Osteoblast (primary cell): Measurements from ENCODE around the gene RASSF5. TPM values are rescaled to one million over a fixed set of nuclear protein-coding genes. Genes with fewer than 3 reads are reported as not detected.

Experiments
- DNase-seq: peaks from one replicate; pipeline ENCODE4 v3.0.0; 2011; ENCODE audit warnings: low spot score, mixed read lengths; ENCODE audit not compliant: insufficient read length; ENCODE audit errors: missing footprints
- H2AFZ ChIP-seq: 2 replicates; pipeline ENCODE4 v1.6.0; 2011; ENCODE audit warnings: mild to moderate bottlenecking, low read length
- H3K27ac ChIP-seq: 2 replicates; pipeline ENCODE4 v1.5.1; 2011; ENCODE audit warnings: mild to moderate bottlenecking, low read depth, low read length, moderate library complexity
- H3K27me3 ChIP-seq: 2 replicates; pipeline ENCODE4 v1.6.0; 2012; ENCODE audit warnings: mild to moderate bottlenecking, control low read depth, inconsistent platforms, low read length, moderate library complexity; ENCODE audit not compliant: insufficient read depth
- H3K36me3 ChIP-seq: 2 replicates; pipeline ENCODE4 v1.5.1; 2011; ENCODE audit warnings: mild to moderate bottlenecking, low read length, control low read depth, moderate library complexity; ENCODE audit not compliant: insufficient read depth
- H3K4me1 ChIP-seq: 2 replicates; pipeline ENCODE4 v1.5.1; 2011; ENCODE audit warnings: mild to moderate bottlenecking, low read length, control low read depth, moderate library complexity; ENCODE audit not compliant: insufficient read depth
- H3K4me2 ChIP-seq: 2 replicates; pipeline ENCODE4 v1.6.0; 2011; ENCODE audit warnings: mild to moderate bottlenecking, low read length; ENCODE audit not compliant: insufficient read depth
- H3K4me3 ChIP-seq: fragments of 200-600 bp; sonication (generic); 3 replicates; pipeline ENCODE4 v1.5.1; 2012; ENCODE audit warnings: mild to moderate bottlenecking, low read length, inconsistent platforms; ENCODE audit not compliant: insufficient read depth
- H3K79me2 ChIP-seq: 2 replicates; pipeline ENCODE4 v1.6.0; 2012; ENCODE audit warnings: mild to moderate bottlenecking, low read length, control low read depth, inconsistent platforms; ENCODE audit not compliant: insufficient read depth
- H3K9me3 ChIP-seq: 2 replicates; pipeline ENCODE4 v1.5.1; 2011; ENCODE audit warnings: low read depth, low read length, control low read depth
- H4K20me1 ChIP-seq: 2 replicates; pipeline ENCODE4 v1.6.0; 2012; ENCODE audit warnings: mild to moderate bottlenecking, low read length, control low read depth; ENCODE audit not compliant: insufficient read depth
- CTCF ChIP-seq: IDR thresholded peaks from 2 replicates; pipeline ENCODE4 v1.5.1; 2011; ENCODE audit warnings: mild to moderate bottlenecking, low read depth, low read length, moderate library complexity; ENCODE audit errors: extremely low read depth
- total RNA-seq: library from RNA; depleted of rRNA; stranded (reverse); fragments of >200 nt; gene quantifications from 2 replicates; pipeline ENCODE4 v1.2.3, GENCODE V29; 2012

Gene RASSF5
- total RNA-seq, 1 donor = 0.72 TPM

- Histone ChIP-seq H3K27me3 (peaks cover 24% of the 10 kb centered on the region), H3K9me3 (no peaks in the 10 kb centered on the region), H3K79me2 (no peaks in the 10 kb centered on the region), H3K4me1 (peaks cover 24% of the 10 kb centered on the region), H4K20me1 (no peaks in the 10 kb centered on the region), H2AFZ (no peak overlapping the region), H3K27ac (no peak overlapping the region), H3K36me3 (no peaks in the 10 kb centered on the region), H3K4me2 (peak overlapping the region; percentile 74), H3K4me3 (peak overlapping the region; percentile 66)
- no peak for TF ChIP-seq CTCF
- peak; percentile 45 for DNase-seq
Observed at GRCh38 chr1:206508130-206508889, 979 bp downstream of the RASSF5 start.

- peak; percentile 92 for DNase-seq
- Histone ChIP-seq H4K20me1 (peaks cover 1% of the 10 kb centered on the region), H3K27me3 (peaks cover 24% of the 10 kb centered on the region), H3K4me1 (peaks cover 24% of the 10 kb centered on the region), H3K79me2 (no peaks in the 10 kb centered on the region), H2AFZ (no peak overlapping the region), H3K4me2 (no peak overlapping the region), H3K9me3 (no peaks in the 10 kb centered on the region), H3K4me3 (no peak overlapping the region), H3K36me3 (no peaks in the 10 kb centered on the region), H3K27ac (no peak overlapping the region)
- TF ChIP-seq CTCF = no peak
Observed at GRCh38 chr1:206508956-206509355, 1.6 kb downstream of the RASSF5 start.

GRCh38 chr1:206509612-206510257, 2.4 kb downstream of the RASSF5 start:
- Histone ChIP-seq H3K4me1 (peaks cover 21% of the 10 kb centered on the region), H3K27me3 (peaks cover 24% of the 10 kb centered on the region), H3K27ac (no peak overlapping the region), H4K20me1 (peaks cover 6% of the 10 kb centered on the region), H3K36me3 (no peaks in the 10 kb centered on the region), H3K4me3 (no peak overlapping the region), H3K79me2 (no peaks in the 10 kb centered on the region), H2AFZ (no peak overlapping the region), H3K9me3 (no peaks in the 10 kb centered on the region), H3K4me2 (no peak overlapping the region)
- no peak for DNase-seq
- TF ChIP-seq CTCF = no peak

GRCh38 chr1:206510371-206510770, 3.0 kb downstream of the RASSF5 start:
- Histone ChIP-seq H4K20me1 (peaks cover 6% of the 10 kb centered on the region), H3K4me2 (no peak overlapping the region), H3K79me2 (no peaks in the 10 kb centered on the region), H3K4me1 (peaks cover 17% of the 10 kb centered on the region), H3K27me3 (peaks cover 26% of the 10 kb centered on the region), H3K9me3 (no peaks in the 10 kb centered on the region), H3K36me3 (no peaks in the 10 kb centered on the region), H3K27ac (no peak overlapping the region), H2AFZ (no peak overlapping the region), H3K4me3 (no peak overlapping the region)
- TF ChIP-seq CTCF = no peak
- DNase-seq = no peak
